HEK293T (cell line): ENCODE data around the gene DYRK1A.

Experiments
- CTCF ChIA-PET: fragments of 350-600 bp; formaldehyde crosslinking; extraction: SDS; loops from one replicate; lab custom pipeline; 2021; ENCODE audit warnings: antibody characterized with exemption, inconsistent platforms; lab: Yijun Ruan, JAX
- POLR2A ChIA-PET: fragments of 350-600 bp; formaldehyde crosslinking; extraction: SDS; loops from one replicate; lab custom pipeline; 2020; ENCODE audit warnings: antibody characterized with exemption, inconsistent platforms; lab: Yijun Ruan, JAX
- DNase-seq: peaks from one replicate; pipeline ENCODE4 v3.0.0; 2012; ENCODE audit warnings: mixed read lengths; ENCODE audit errors: extremely low spot score
- ARNT ChIP-seq: fragments of 450-650 bp; IDR thresholded peaks from 2 replicates; pipeline ENCODE4 v1.6.1; 2017; ENCODE audit warnings: mild to moderate bottlenecking
- BHLHE40 ChIP-seq: fragments of 450-650 bp; IDR thresholded peaks from 2 replicates; pipeline ENCODE4 v1.6.1; 2016; ENCODE audit warnings: mild to moderate bottlenecking, moderate library complexity, borderline replicate concordance
- CTBP1 ChIP-seq: fragments of 450-650 bp; IDR thresholded peaks from 2 replicates; pipeline ENCODE4 v1.6.1; 2016; ENCODE audit warnings: borderline replicate concordance
- ELF4 ChIP-seq: fragments of 450-650 bp; IDR thresholded peaks from 2 replicates; pipeline ENCODE4 v1.6.1; 2017; ENCODE audit warnings: antibody characterized with exemption
- FOXA1 ChIP-seq: fragments of 450-650 bp; IDR thresholded peaks from 2 replicates; pipeline ENCODE4 v1.6.1; 2016; ENCODE audit warnings: mild to moderate bottlenecking
- FOXK2 ChIP-seq: fragments of 450-650 bp; IDR thresholded peaks from 2 replicates; pipeline ENCODE4 v1.6.1; 2016; ENCODE audit warnings: mild to moderate bottlenecking
- FOXM1 ChIP-seq: fragments of 450-650 bp; IDR thresholded peaks from 2 replicates; pipeline ENCODE4 v1.6.1; 2017; ENCODE audit warnings: mild to moderate bottlenecking, borderline replicate concordance
- HDGF ChIP-seq: fragments of 450-650 bp; IDR thresholded peaks from 2 replicates; pipeline ENCODE4 v1.6.1; 2017; ENCODE audit warnings: antibody characterized with exemption, borderline replicate concordance
- L3MBTL2 ChIP-seq: fragments of 450-650 bp; conservative IDR thresholded peaks from 2 replicates; pipeline ENCODE4 v1.6.1; 2016; ENCODE audit warnings: mild to moderate bottlenecking
- LEF1 ChIP-seq: fragments of 450-650 bp; IDR thresholded peaks from 2 replicates; pipeline ENCODE4 v1.6.1; 2017; ENCODE audit warnings: mild to moderate bottlenecking, borderline replicate concordance
- NFRKB ChIP-seq: fragments of 450-650 bp; IDR thresholded peaks from 2 replicates; pipeline ENCODE4 v1.6.1; 2016; ENCODE audit warnings: mild to moderate bottlenecking, moderate library complexity
- SP1 ChIP-seq: fragments of 450-650 bp; IDR thresholded peaks from 2 replicates; pipeline ENCODE4 v1.6.1; 2017
- SUZ12 ChIP-seq: fragments of 450-650 bp; IDR thresholded peaks from 2 replicates; pipeline ENCODE4 v1.6.1; 2016; ENCODE audit warnings: mild to moderate bottlenecking
- TARDBP ChIP-seq: fragments of 450-650 bp; IDR thresholded peaks from 2 replicates; pipeline ENCODE4 v1.6.1; 2016
- ZNF384 ChIP-seq: fragments of 450-650 bp; IDR thresholded peaks from 2 replicates; pipeline ENCODE4 v1.6.1; 2016
- TF ChIP-seq, protein P1 (sequence below): fragments of 450-650 bp; IDR thresholded peaks from 2 replicates; pipeline ENCODE4 v1.6.1; 2016

The DYRK1A gene

GRCh38 chr21:37568916-37569315 is 202.3 kb downstream of the DYRK1A start:
- CTCF ChIA-PET: no interaction called here
- no peak for TF ChIP-seq SUZ12
- TF ChIP-seq SP1: no peak
- TF ChIP-seq CTBP1: no peak
- POLR2A ChIA-PET: no interaction called here
- no peak for DNase-seq

- POLR2A ChIA-PET: no interaction called here
- TF ChIP-seq SP1 (no peak), CTBP1 (no peak), SUZ12 (no peak), FOXA1 (no peak), ARNT (no peak)
- TF ChIP-seq, protein P1, sequence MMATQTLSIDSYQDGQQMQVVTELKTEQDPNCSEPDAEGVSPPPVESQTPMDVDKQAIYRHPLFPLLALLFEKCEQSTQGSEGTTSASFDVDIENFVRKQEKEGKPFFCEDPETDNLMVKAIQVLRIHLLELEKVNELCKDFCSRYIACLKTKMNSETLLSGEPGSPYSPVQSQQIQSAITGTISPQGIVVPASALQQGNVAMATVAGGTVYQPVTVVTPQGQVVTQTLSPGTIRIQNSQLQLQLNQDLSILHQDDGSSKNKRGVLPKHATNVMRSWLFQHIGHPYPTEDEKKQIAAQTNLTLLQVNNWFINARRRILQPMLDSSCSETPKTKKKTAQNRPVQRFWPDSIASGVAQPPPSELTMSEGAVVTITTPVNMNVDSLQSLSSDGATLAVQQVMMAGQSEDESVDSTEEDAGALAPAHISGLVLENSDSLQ: no peak
- CTCF ChIA-PET: no interaction called here
- DNase-seq: no peak
Observed at GRCh38 chr21:37571442-37571841, 204.9 kb downstream of the DYRK1A start.

DNA sequence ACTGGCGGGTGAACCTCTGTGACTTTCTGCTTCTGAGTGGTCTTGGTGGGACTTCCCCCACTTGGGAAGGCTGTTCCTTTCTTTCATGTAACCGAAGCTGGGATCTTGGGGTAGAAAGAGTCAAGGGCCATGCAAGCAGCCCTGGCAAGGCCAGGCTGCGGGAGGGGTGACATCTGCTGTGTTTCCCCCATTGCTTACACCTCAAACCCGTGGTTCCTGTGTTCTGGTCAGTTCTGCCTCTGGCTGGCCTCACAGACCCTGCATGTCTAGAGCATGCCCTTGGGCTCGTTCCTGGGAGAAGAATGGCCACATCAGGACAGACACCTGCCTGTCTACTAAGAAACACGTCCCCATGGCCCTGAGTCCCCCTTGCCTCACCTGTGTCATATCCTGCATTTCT is 207.7 kb downstream of the DYRK1A start:
- ChIA-PET POLR2A (interaction anchor here (2.1 kb wide), 1 partner anchor 10 kb away, joined by 12 read pairs; no protein-coding TSS in a partner anchor), CTCF (no interaction called here)
- TF ChIP-seq TARDBP: no peak
- no peak for TF ChIP-seq LEF1
- no peak for TF ChIP-seq FOXK2
- no peak for TF ChIP-seq BHLHE40
- TF ChIP-seq NFRKB: no peak
- TF ChIP-seq HDGF: no peak
- no peak for TF ChIP-seq FOXM1
- TF ChIP-seq ZNF384: no peak
- no peak for TF ChIP-seq ARNT
- no peak for TF ChIP-seq L3MBTL2
- no peak for TF ChIP-seq FOXA1
- TF ChIP-seq ELF4: no peak
- TF ChIP-seq, protein P1: no peak
- no peak for TF ChIP-seq SP1
- no peak for DNase-seq

GRCh38 chr21:37574751-37575150 is 208.2 kb downstream of the DYRK1A start:
- CTCF ChIA-PET: no interaction called here
- no peak for DNase-seq

GRCh38 chr21:37575580-37575979 is 209.0 kb downstream of the DYRK1A start:
- CTCF ChIA-PET: no interaction called here
- POLR2A ChIA-PET: interaction anchor here (2.1 kb wide), 1 partner anchor 12 kb away, joined by 12 read pairs; no protein-coding TSS in a partner anchor
- no peak for TF ChIP-seq FOXM1
- no peak for TF ChIP-seq ELF4
- TF ChIP-seq BHLHE40: no peak
- DNase-seq: no peak

More at GRCh38 chr21:37574751-37575150, 208.2 kb downstream of the DYRK1A start:
- POLR2A ChIA-PET: interaction anchor here (2.1 kb wide), 1 partner anchor 11 kb away, joined by 12 read pairs; no protein-coding TSS in a partner anchor
- TF ChIP-seq BHLHE40: no peak
- TF ChIP-seq LEF1: no peak
- TF ChIP-seq FOXK2: no peak
- no peak for TF ChIP-seq HDGF
